ENCODE data around the gene SPI1.

SPI1 gene

GRCh38 chr11:47388697-47389576, 10.6 kb upstream of the SPI1 start:
- no peak for DNase-seq (ENCODE audit: low read depth in 2 of 2)

GRCh38 chr11:47387944-47388696, 9.8 kb upstream of the SPI1 start:
- no peak for DNase-seq (ENCODE audit: low read depth in 2 of 2)

- DNase-seq (ENCODE audit: low read depth in 2 of 2) = no peak
Measured at GRCh38 chr11:47384498-47384897, 6.2 kb upstream of the SPI1 start.

- no peak for DNase-seq (ENCODE audit: low read depth in 2 of 2)
Measured at GRCh38 chr11:47383071-47383470, 4.7 kb upstream of the SPI1 start.

GRCh38 chr11:47380078-47380477, 1.7 kb upstream of the SPI1 start:
- DNase-seq (ENCODE audit: low read depth in 2 of 2) = no peak

GRCh38 chr11:47379317-47379716, 970 bp upstream of the SPI1 start:
- DNase-seq (ENCODE audit: low read depth in 2 of 2) = no peak

GRCh38 chr11:47378836-47379170, 456 bp upstream of the SPI1 start:
- DNase-seq (ENCODE audit: low read depth in 2 of 2) = no peak

- DNase-seq (ENCODE audit: low read depth in 2 of 2) = no peak
Measured at GRCh38 chr11:47377571-47378009, 757 bp downstream of the SPI1 start.

GRCh38 chr11:47376525-47377371, 1.6 kb downstream of the SPI1 start:
- DNase-seq (ENCODE audit: low read depth in 2 of 2) = no peak

- no peak for DNase-seq (ENCODE audit: low read depth in 2 of 2)
Measured at GRCh38 chr11:47376107-47376524, 2.2 kb downstream of the SPI1 start.

GRCh38 chr11:47375546-47376085, 2.7 kb downstream of the SPI1 start:
- no peak for DNase-seq (ENCODE audit: low read depth in 2 of 2)

GRCh38 chr11:47375020-47375419, 3.3 kb downstream of the SPI1 start:
- DNase-seq (ENCODE audit: low read depth in 2 of 2) = no peak

- DNase-seq (ENCODE audit: low read depth in 2 of 2) = no peak
Measured at GRCh38 chr11:47374720-47375019, 3.7 kb downstream of the SPI1 start.

GRCh38 chr11:47373876-47374719, 4.2 kb downstream of the SPI1 start:
- DNase-seq (ENCODE audit: low read depth in 2 of 2) = peak; percentile 73 to 78

- no peak for DNase-seq (ENCODE audit: low read depth in 2 of 2)
Measured at GRCh38 chr11:47372422-47372821, 5.9 kb downstream of the SPI1 start.

GRCh38 chr11:47369676-47370075, 8.7 kb downstream of the SPI1 start:
- no peak for DNase-seq (ENCODE audit: low read depth in 2 of 2)

GRCh38 chr11:47366020-47366490, 12.3 kb downstream of the SPI1 start:
- DNase-seq (ENCODE audit: low read depth in 2 of 2) = no peak

- DNase-seq (ENCODE audit: low read depth in 2 of 2) = no peak
Measured at GRCh38 chr11:47361419-47361818, 16.9 kb downstream of the SPI1 start.

GRCh38 chr11:47360341-47360740, 18.0 kb downstream of the SPI1 start:
- DNase-seq (ENCODE audit: low read depth in 2 of 2) = no peak

GRCh38 chr11:47359586-47359985, 18.8 kb downstream of the SPI1 start:
- DNase-seq (ENCODE audit: low read depth in 2 of 2) = no peak

- DNase-seq (ENCODE audit: low read depth in 2 of 2) = no peak
Measured at GRCh38 chr11:47359162-47359561, 19.2 kb downstream of the SPI1 start.

Data from stimulated activated CD4-positive, alpha-beta T cell treated with anti-CD3 and anti-CD28 coated beads, Interleukin-1b, Interleukin-23, amount 100 ng/mL, for 1 hour (primary cell).